DND-41 (cell line): ENCODE results near the gene ACVR2A.

Experiments
- ATAC-seq: fragments of 200-7000 bp; cut with Tn5 transposase; 3 replicates; pipeline ENCODE4 v1.9.1; 2021; ENCODE audit warnings: low read depth; ENCODE audit not compliant: insufficient read depth
- DNase-seq: peaks from one replicate; pipeline ENCODE4 v3.0.0-alpha.2; 2020
- H2AFZ ChIP-seq: 2 replicates; pipeline ENCODE4 v1.6.0; 2012; ENCODE audit warnings: low read depth, low read length
- H3K27ac ChIP-seq: 2 replicates; pipeline ENCODE4 v1.5.1; 2012; ENCODE audit warnings: low read length, inconsistent platforms
- H3K27me3 ChIP-seq: fragments of 200-600 bp; sonication (generic); 2 replicates; pipeline ENCODE4 v1.6.0; 2012; ENCODE audit warnings: low read length, mild to moderate bottlenecking, inconsistent platforms; ENCODE audit not compliant: insufficient read depth, poor library complexity
- H3K36me3 ChIP-seq: 2 replicates; pipeline ENCODE4 v1.5.1; 2012; ENCODE audit warnings: low read length, inconsistent platforms; ENCODE audit not compliant: insufficient read depth
- H3K4me1 ChIP-seq: 2 replicates; pipeline ENCODE4 v1.5.1; 2012; ENCODE audit warnings: mild to moderate bottlenecking, low read length; ENCODE audit not compliant: insufficient read depth
- H3K4me2 ChIP-seq: 2 replicates; pipeline ENCODE4 v1.6.0; 2012; ENCODE audit warnings: mild to moderate bottlenecking, moderate library complexity, low read length, inconsistent platforms; ENCODE audit not compliant: insufficient read depth
- H3K4me3 ChIP-seq, 2 experiments: fragments of 200-600 bp in 1 of 2; shearing (Covaris generic) in 1 of 2; 2 replicates each; pipeline ENCODE4 v1.5.1; 2012 to 2016; ENCODE audit warnings: inconsistent platforms in 2 of 2, low read length in 2 of 2, mild to moderate bottlenecking in 2 of 2, low read depth in 1 of 2, moderate library complexity in 1 of 2
- H3K79me2 ChIP-seq: 2 replicates; pipeline ENCODE4 v1.6.0; 2012; ENCODE audit warnings: low read length, inconsistent platforms; ENCODE audit not compliant: insufficient read depth
- H3K9ac ChIP-seq: 2 replicates; pipeline ENCODE4 v1.6.0; 2012; ENCODE audit warnings: low read depth, mild to moderate bottlenecking, inconsistent platforms, low read length, moderate library complexity
- H3K9me3 ChIP-seq: 2 replicates; pipeline ENCODE4 v1.5.1; 2012; ENCODE audit warnings: low read length, moderate library complexity, mild to moderate bottlenecking, inconsistent platforms; ENCODE audit not compliant: insufficient read depth, severe bottlenecking
- H4K20me1 ChIP-seq: 2 replicates; pipeline ENCODE4 v1.6.0; 2012; ENCODE audit warnings: low read length; ENCODE audit not compliant: insufficient read depth
- CTCF ChIP-seq: IDR thresholded peaks from 2 replicates; pipeline ENCODE4 v1.5.1; 2012; ENCODE audit warnings: borderline replicate concordance, low read length, moderate library complexity, mild to moderate bottlenecking; ENCODE audit not compliant: poor library complexity, severe bottlenecking; ENCODE audit errors: extremely low read depth
- EZH2 ChIP-seq: IDR thresholded peaks from 3 replicates; pipeline ENCODE4 v1.6.1; 2012; ENCODE audit warnings: borderline replicate concordance, low read depth, mild to moderate bottlenecking, moderate library complexity, low read length, inconsistent platforms; ENCODE audit not compliant: severe bottlenecking

The ACVR2A gene

DNA sequence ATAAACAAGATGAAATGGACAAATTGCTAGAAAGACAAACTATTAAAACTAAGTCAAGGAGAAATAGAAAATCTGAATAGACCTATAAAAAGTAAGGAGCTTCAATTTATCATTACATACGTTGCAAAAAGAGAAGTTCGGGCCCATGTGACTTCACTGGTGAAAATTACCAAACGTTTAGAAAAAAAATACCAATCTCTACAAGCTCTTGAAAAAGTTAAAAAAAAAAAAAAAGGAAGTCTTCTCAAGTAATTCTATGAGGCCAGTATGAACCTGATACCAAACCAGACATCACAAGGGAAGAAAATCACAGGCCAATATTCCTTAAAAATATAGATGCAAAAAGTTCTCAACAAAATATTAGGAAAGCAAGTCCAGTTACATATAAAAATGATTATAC lies 20.2 kb upstream of the ACVR2A start:
- H2AFZ ChIP-seq, result no peak overlapping the region
- DNase-seq, result no peak
- H3K4me3 ChIP-seq, result no peak overlapping the region
- no peaks in the 10 kb centered on the region for H3K4me1 ChIP-seq
- H3K27ac ChIP-seq, result no peak overlapping the region
- no peaks in the 10 kb centered on the region for H3K27me3 ChIP-seq
- ATAC-seq, result no peak
- no peak overlapping the region for H3K9ac ChIP-seq
- no peaks in the 10 kb centered on the region for H4K20me1 ChIP-seq
- H3K36me3 ChIP-seq, result no peaks in the 10 kb centered on the region
- TF ChIP-seq CTCF (no peak), EZH2 (no peak)
- no peaks in the 10 kb centered on the region for H3K79me2 ChIP-seq
- no peak overlapping the region for H3K4me2 ChIP-seq
- H3K9me3 ChIP-seq, result no peaks in the 10 kb centered on the region

- TF ChIP-seq CTCF (no peak), EZH2 (no peak)
- no peak overlapping the region for H3K27ac ChIP-seq
- no peaks in the 10 kb centered on the region for H3K9me3 ChIP-seq
- ATAC-seq (no peak), DNase-seq (no peak)
- H3K4me1 ChIP-seq, result no peaks in the 10 kb centered on the region
- H4K20me1 ChIP-seq, result no peaks in the 10 kb centered on the region
- H3K4me3 ChIP-seq, result no peak overlapping the region
- no peak overlapping the region for H2AFZ ChIP-seq
- H3K79me2 ChIP-seq, result no peaks in the 10 kb centered on the region
- H3K36me3 ChIP-seq, result no peaks in the 10 kb centered on the region
- H3K4me2 ChIP-seq, result no peak overlapping the region
- no peak overlapping the region for H3K9ac ChIP-seq
- H3K27me3 ChIP-seq, result no peaks in the 10 kb centered on the region
These were observed 18.3 kb upstream of the ACVR2A start for GRCh38 chr2:147826278-147827087.

DNA sequence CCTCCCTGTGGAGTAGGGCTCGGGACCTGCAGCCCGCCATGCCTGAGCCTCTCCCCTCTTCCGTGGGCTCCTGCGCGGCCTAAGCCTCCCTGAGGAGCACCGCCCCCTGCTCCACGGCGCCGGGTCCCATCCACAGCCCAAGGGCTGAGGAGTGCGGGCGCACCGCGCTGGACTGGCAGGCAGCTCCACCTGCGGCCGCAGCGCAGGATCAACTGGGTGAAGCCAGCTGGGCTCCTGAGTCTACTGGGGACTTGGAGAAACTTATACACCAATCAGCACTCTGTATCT lies 17.8 kb upstream of the ACVR2A start:
- H4K20me1 ChIP-seq, result no peaks in the 10 kb centered on the region
- no peaks in the 10 kb centered on the region for H3K36me3 ChIP-seq
- H3K9ac ChIP-seq, result no peak overlapping the region
- no peaks in the 10 kb centered on the region for H3K9me3 ChIP-seq
- H3K4me2 ChIP-seq, result no peak overlapping the region
- no peak for ATAC-seq
- no peaks in the 10 kb centered on the region for H3K27me3 ChIP-seq
- H3K4me3 ChIP-seq, result no peak overlapping the region
- TF ChIP-seq EZH2 (no peak), CTCF (no peak)
- no peaks in the 10 kb centered on the region for H3K4me1 ChIP-seq
- no peak overlapping the region for H3K27ac ChIP-seq
- no peak for DNase-seq
- H3K79me2 ChIP-seq, result no peaks in the 10 kb centered on the region
- no peak overlapping the region for H2AFZ ChIP-seq

GRCh38 chr2:147829106-147829505 lies 15.7 kb upstream of the ACVR2A start:
- Histone ChIP-seq H3K36me3 (no peaks in the 10 kb centered on the region), H4K20me1 (no peaks in the 10 kb centered on the region), H3K4me1 (no peaks in the 10 kb centered on the region), H3K4me2 (no peak overlapping the region), H3K27ac (no peak overlapping the region), H3K9ac (no peak overlapping the region), H2AFZ (no peak overlapping the region), H3K4me3 (no peak overlapping the region), H3K79me2 (no peaks in the 10 kb centered on the region), H3K9me3 (no peaks in the 10 kb centered on the region), H3K27me3 (no peaks in the 10 kb centered on the region)
- DNase-seq, result no peak
- no peak for TF ChIP-seq EZH2
- TF ChIP-seq CTCF, result no peak
- no peak for ATAC-seq
